HCT116 (cell line): ENCODE results near the gene SYNC. TPM values are rescaled to one million over a fixed set of nuclear protein-coding genes. Genes with fewer than 3 reads are reported as not detected.

Source experiments
- ATAC-seq: fragments of 200-7000 bp; cut with Tn5 transposase; 2 replicates; pipeline ENCODE4 v1.9.1; 2020; ENCODE audit warnings: mild to moderate bottlenecking, moderate library complexity
- BruUV-seq: library from RNA; stranded (reverse); fragments of 400-500 nt; replicated peaks from 2 replicates; lab custom pipeline; 2021; lab: Mats Ljungman, UMichigan
- CTCF ChIA-PET: fragments of 300-600 bp; sonication (Branson Sonifier 250); formaldehyde crosslinking; loops from one replicate; lab custom pipeline; 2021; ENCODE audit warnings: antibody characterized with exemption; lab: Charles Lee
- POLR2A ChIA-PET: fragments of 300-600, 350-600 bp; sonication (Branson Sonifier 250); formaldehyde crosslinking; loops from one replicate; lab custom pipeline; 2021; ENCODE audit warnings: antibody characterized with exemption; lab: Charles Lee
- RAD21 ChIA-PET, 2 experiments: fragments of 300-600 bp; sonication (Branson Sonifier 250); formaldehyde crosslinking; loops; one replicate each; lab custom pipeline; 2023; ENCODE audit warnings: low total read pairs in 2 of 2; ENCODE audit not compliant: uncharacterized antibody in 2 of 2, unreplicated experiment in 2 of 2, low non-redundant PET in 1 of 2; lab: Charles Lee
- DNase-seq: peaks from one replicate; pipeline ENCODE4 v3.0.0-alpha.2; 2010; ENCODE audit warnings: low read depth, low spot score
- H2AFZ ChIP-seq: fragments of 200-600 bp; shearing (Covaris generic), sonication (generic); 2 replicates; pipeline ENCODE4 v1.6.1; 2017; ENCODE audit warnings: low read depth, mixed run types, mixed read lengths, antibody characterized with exemption, low read length; ENCODE audit not compliant: poor library complexity, severe bottlenecking
- H3K27ac ChIP-seq: 2 replicates; pipeline ENCODE4 v1.5.1; 2012; ENCODE audit warnings: low read depth, low read length
- H3K27me3 ChIP-seq: fragments of 200-600 bp; sonication (generic); 2 replicates; pipeline ENCODE4 v1.6.1; 2016; ENCODE audit warnings: mixed run types, low read length, mixed read lengths; ENCODE audit not compliant: insufficient read depth
- H3K36me3 ChIP-seq, 2 experiments: fragments of 200-500 bp in 1 of 2; fragments of 200-600 bp in 1 of 2; sonication (Bioruptor generic) in 1 of 2; sonication (generic) in 1 of 2; 2 replicates each; pipeline versions ENCODE4 v1.5.1 to v1.6.1; 2014 to 2016; ENCODE audit warnings: low read length in 2 of 2, inconsistent platforms in 1 of 2, mixed read lengths in 1 of 2, mixed run types in 1 of 2; ENCODE audit not compliant: insufficient read depth in 2 of 2, control insufficient read depth in 1 of 2
- H3K4me1 ChIP-seq, 2 experiments: fragments of 200-600 bp in 1 of 2; sonication (generic) in 1 of 2; 2 replicates each; pipeline versions ENCODE4 v1.5.1 to v1.6.1; 2012 to 2017; ENCODE audit warnings: low read length in 2 of 2, inconsistent platforms in 1 of 2, mild to moderate bottlenecking in 1 of 2, mixed read lengths in 1 of 2, mixed run types in 1 of 2, moderate library complexity in 1 of 2; ENCODE audit not compliant: insufficient read depth in 2 of 2, control insufficient read depth in 1 of 2
- H3K4me2 ChIP-seq: fragments of 200-600 bp; sonication (generic); 2 replicates; pipeline ENCODE4 v1.6.1; 2017; ENCODE audit warnings: mixed run types, low read length, mixed read lengths
- H3K4me3 ChIP-seq, 2 experiments: fragments of 200-600 bp in 1 of 2; sonication (generic) in 1 of 2; replicated peaks in 1 of 2; 2 replicates each; pipeline ENCODE4 v1.5.1; 2011 to 2016; ENCODE audit warnings: low read length in 2 of 2, control low read depth in 1 of 2, low read depth in 1 of 2, mild to moderate bottlenecking in 1 of 2, mixed read lengths in 1 of 2, mixed run types in 1 of 2
- H3K79me2 ChIP-seq: fragments of 200-600 bp; sonication (generic); 2 replicates; pipeline ENCODE4 v1.6.1; 2017; ENCODE audit warnings: mild to moderate bottlenecking, mixed run types, low read length, moderate library complexity, mixed read lengths; ENCODE audit not compliant: insufficient read depth
- H3K9ac ChIP-seq: fragments of 200-600 bp; sonication (generic); 2 replicates; pipeline ENCODE4 v1.6.1; 2016; ENCODE audit warnings: low read length, mixed read lengths
- H3K9me2 ChIP-seq: fragments of 200-600 bp; sonication (generic), shearing (Covaris generic); 2 replicates; pipeline ENCODE4 v1.6.1; 2017; ENCODE audit warnings: mixed run types, mild to moderate bottlenecking, moderate library complexity; ENCODE audit not compliant: insufficient read depth
- H3K9me3 ChIP-seq, 2 experiments: fragments of 200-500 bp in 1 of 2; fragments of 200-600 bp in 1 of 2; sonication (Bioruptor generic) in 1 of 2; sonication (generic) in 1 of 2; 2 replicates each; pipeline ENCODE4 v1.6.1; 2014 to 2017; ENCODE audit warnings: low read length in 2 of 2, mixed read lengths in 2 of 2, inconsistent platforms in 1 of 2, low read depth in 1 of 2, mild to moderate bottlenecking in 1 of 2, mixed run types in 1 of 2, moderate library complexity in 1 of 2; ENCODE audit not compliant: control insufficient read depth in 1 of 2, insufficient read depth in 1 of 2
- H4K20me1 ChIP-seq: fragments of 200-600 bp; sonication (generic), shearing (Covaris generic); 2 replicates; pipeline ENCODE4 v1.6.1; 2017; ENCODE audit warnings: mixed run types, mild to moderate bottlenecking, moderate library complexity; ENCODE audit not compliant: insufficient read depth
- CTCF ChIP-seq, 3 experiments: fragments of 200-600 bp in 1 of 3; sonication (generic) in 1 of 3; IDR thresholded peaks in 2 of 3; conservative IDR thresholded peaks in 1 of 3; 2 replicates each; pipeline ENCODE4 v1.5.1; 2012 to 2017; ENCODE audit warnings: low read depth in 2 of 3, low read length in 2 of 3, antibody characterized with exemption in 1 of 3, borderline replicate concordance in 1 of 3, control low read depth in 1 of 3, mild to moderate bottlenecking in 1 of 3, mixed read lengths in 1 of 3, mixed run types in 1 of 3, moderate library complexity in 1 of 3; ENCODE audit not compliant: insufficient read depth in 1 of 3
- ELF1 ChIP-seq: IDR thresholded peaks from 2 replicates; pipeline ENCODE4 v1.6.1; 2012; ENCODE audit warnings: low read depth, borderline replicate concordance
- EZH2phosphoT487 ChIP-seq: fragments of 200-600 bp; IDR thresholded peaks from 2 replicates; pipeline ENCODE4 v1.6.1; 2018; ENCODE audit warnings: antibody characterized with exemption, borderline replicate concordance
- JUND ChIP-seq: IDR thresholded peaks from 2 replicates; pipeline ENCODE4 v1.6.1; 2012
- MAX ChIP-seq: IDR thresholded peaks from 2 replicates; pipeline ENCODE4 v1.6.1; 2012
- POLR2A ChIP-seq: IDR thresholded peaks from 2 replicates; pipeline ENCODE4 v1.7.0; 2011; ENCODE audit warnings: borderline replicate concordance; ENCODE audit not compliant: insufficient read depth, insufficient read length; ENCODE audit errors: extremely low read depth
- REST ChIP-seq: IDR thresholded peaks from 2 replicates; pipeline ENCODE4 v1.6.1; 2012; ENCODE audit warnings: low read depth
- SP1 ChIP-seq: IDR thresholded peaks from 2 replicates; pipeline ENCODE4 v1.6.1; 2012; ENCODE audit warnings: low read depth
- ZBTB33 ChIP-seq: IDR thresholded peaks from 2 replicates; pipeline ENCODE4 v1.6.1; 2011; ENCODE audit warnings: mild to moderate bottlenecking, low read length, moderate library complexity; ENCODE audit not compliant: insufficient replicate concordance; ENCODE audit errors: extremely low read depth
- ZFX ChIP-seq: fragments of 450-650 bp; IDR thresholded peaks from 2 replicates; pipeline ENCODE4 v1.6.1; 2017
- ZNF274 ChIP-seq: fragments of 200-500 bp; sonication (Bioruptor generic); IDR thresholded peaks from 2 replicates; pipeline ENCODE4 v1.6.1; 2014; ENCODE audit warnings: mild to moderate bottlenecking, low read depth, low read length, inconsistent platforms
- intact Hi-C: fragments of 100-400 bp; cut with micrococcal nuclease; formaldehyde crosslinking; loops from 2 replicates; pipeline ENCODE4 v1.10.0; 2022
- total RNA-seq: library from RNA; stranded (reverse); gene quantifications from one replicate; pipeline ENCODE4 v1.2.1, GENCODE V29; 2021; ENCODE audit not compliant: unreplicated experiment

SYNC gene
- total RNA-seq, 1 experiment from 2014 or later = 1.3 TPM

GRCh38 chr1:32729254-32730046, 26.9 kb upstream of the SYNC start:
- CTCF ChIA-PET = interaction anchor here (0.7 to 3.1 kb wide), 3 partner anchors 18 to 44 kb away, joined by 3 to 20 read pairs (median 5); no protein-coding TSS in a partner anchor
- ATAC-seq (peak; percentile 21; the same call in 1 of the 2 replicates), DNase-seq (no peak)
- no TSS peak for BruUV-seq
- Histone ChIP-seq H3K9me3 (no peaks in the 10 kb centered on the region), H3K9me2 (no peaks in the 10 kb centered on the region), H3K36me3 (no peaks in the 10 kb centered on the region), H3K9ac (peak overlapping the region; percentile 24; the same call in 1 of the 2 replicates), H3K4me1 (peaks cover 35 to 50% of the 10 kb centered on the region in 2 experiments), H3K4me3 (no peak overlapping the region), H3K27ac (no peak overlapping the region), H3K27me3 (no peaks in the 10 kb centered on the region), H4K20me1 (no peaks in the 10 kb centered on the region), H3K79me2 (no peaks in the 10 kb centered on the region), H2AFZ (no peak overlapping the region), H3K4me2 (peak overlapping the region; percentile 74)
- POLR2A ChIA-PET = interaction anchor here (1.0 to 1.2 kb wide), 3 partner anchors 8 to 13 kb away, joined by 3 read pairs; no protein-coding TSS in a partner anchor
- RAD21 ChIA-PET = interaction anchor here in 1 of 2 experiments (1.3 kb wide), 1 partner anchor 17 kb away, joined by 3 read pairs; no protein-coding TSS in a partner anchor
- intact Hi-C loops = no loop called here
- TF ChIP-seq ZNF274 = no peak
- no peak for TF ChIP-seq EZH2phosphoT487
- TF ChIP-seq POLR2A = no peak
- TF ChIP-seq REST = no peak
- no peak for TF ChIP-seq ELF1
- TF ChIP-seq CTCF (IDR thresholded peaks at IDR 0.05 in 2 of 3, conservative IDR thresholded peaks at IDR 0.05 in 1 of 3; ENCODE audit: borderline replicate concordance in 1 of 3, insufficient read depth in 1 of 3, low read depth in 2 of 3, low read length in 2 of 3) = no peak; a peak in 1 of 6 replicates
- no peak for TF ChIP-seq SP1
- no peak for TF ChIP-seq ZFX
- TF ChIP-seq ZBTB33 = no peak
- TF ChIP-seq MAX = no peak
- no peak for TF ChIP-seq JUND
